Mesodermal cell (in vitro differentiated cells): ENCODE measurements around the gene PYCR2. TPM values are rescaled to one million over a fixed set of nuclear protein-coding genes. Genes with fewer than 3 reads are reported as not detected.
A peak's percentile ranks its signal among the peaks of the same experiment; 100 is the strongest.
"Not testable (repeated sequence)": the region's sequence is repeated elsewhere in the genome, so short reads cannot be mapped to it uniquely, and the experiment has no call there.

Experiments used
- H3K27ac ChIP-seq: 2 replicates; pipeline ENCODE4 v1.7.0; 2013; ENCODE audit warnings: mild to moderate bottlenecking, low read depth, low read length, moderate library complexity; ENCODE audit not compliant: severe bottlenecking
- H3K36me3 ChIP-seq: 2 replicates; pipeline ENCODE4 v1.7.1; 2013; ENCODE audit warnings: mild to moderate bottlenecking, low read length, moderate library complexity; ENCODE audit not compliant: control insufficient read depth, insufficient read depth
- H3K4me1 ChIP-seq: one replicate; pipeline ENCODE4 v1.7.1; 2013; ENCODE audit warnings: mild to moderate bottlenecking, low read length; ENCODE audit not compliant: insufficient read depth, control insufficient read depth, poor library complexity, severe bottlenecking
- H3K4me3 ChIP-seq: 2 replicates; pipeline ENCODE4 v1.7.0; 2013; ENCODE audit warnings: low read length, control low read depth, mild to moderate bottlenecking; ENCODE audit not compliant: insufficient read depth, poor library complexity, severe bottlenecking; ENCODE audit errors: extremely low read depth
- H3K9me3 ChIP-seq: 2 replicates; pipeline ENCODE4 v1.7.1; 2013; ENCODE audit warnings: mild to moderate bottlenecking, low read length, moderate library complexity; ENCODE audit not compliant: control insufficient read depth
- WGBS, 2 experiments: methylation state at CpG; one replicate each; pipeline ENCODE4 v1.1.5; 2013; ENCODE audit warnings: missing lambda C conversion rate in 2 of 2; ENCODE audit not compliant: insufficient coverage in 2 of 2; 5-methylcytosine and 5-hydroxymethylcytosine counted together
- polyA plus RNA-seq, 2 experiments: library from polyadenylated mRNA; stranded (reverse); fragments of 50-300 nt; gene quantifications; one replicate each; pipeline ENCODE4 v1.2.3, GENCODE V29; 2013

Gene PYCR2
- polyA plus RNA-seq (2013, experiment 1 of 2) = 45.0 TPM
- 37.3 TPM for polyA plus RNA-seq (2013, experiment 2 of 2)

DNA sequence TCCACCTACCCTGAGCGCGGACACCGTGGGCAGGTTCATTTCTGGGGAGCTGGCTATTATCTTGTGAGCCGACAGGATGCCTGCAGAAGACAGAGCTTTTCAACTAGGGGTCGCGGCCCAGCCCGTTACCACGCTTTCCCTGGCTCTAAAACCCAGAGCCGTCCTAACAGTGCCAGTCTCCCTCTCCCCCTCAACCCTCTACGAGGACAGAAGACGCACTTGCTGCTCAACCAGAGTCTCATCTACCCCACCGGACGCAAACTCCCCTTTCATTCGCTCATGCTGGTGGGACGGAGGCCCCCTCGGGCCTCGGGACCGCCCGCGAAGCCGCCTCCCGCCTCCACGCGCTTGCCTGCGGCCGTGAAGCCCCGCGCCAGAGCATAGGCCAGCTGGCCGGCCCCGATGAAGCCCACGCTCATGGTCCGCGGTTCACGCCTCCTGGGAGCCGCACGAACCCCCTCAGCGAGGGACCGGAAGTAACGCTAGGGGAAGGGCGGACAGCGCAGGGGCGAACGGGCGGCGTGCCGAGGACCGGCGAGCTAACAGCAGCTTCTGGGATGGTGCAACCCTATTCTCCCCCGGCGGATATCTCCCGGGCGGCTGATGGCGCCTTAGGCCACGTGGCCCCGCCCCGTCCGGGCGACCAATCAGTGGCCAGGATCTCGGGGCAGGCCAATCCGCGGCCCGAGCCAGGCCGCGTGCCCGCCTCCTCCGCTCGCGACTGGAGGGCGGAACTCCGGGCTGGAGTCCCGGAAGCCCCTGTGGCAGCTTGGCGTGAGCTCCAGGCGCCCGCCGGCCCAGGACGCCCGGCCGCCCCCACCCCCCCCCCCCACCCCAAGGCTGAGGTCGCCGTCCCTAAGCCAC, at the start of gene PYCR2:
Gene PYCR2 (minus strand): TSS at position 559 of the 864 bp plus-strand sequence. CDS start 140 bp downstream, at position 419.
- 0% methylated on average over 53 to 57 of the region's 80 CpGs for WGBS, 2 experiments

DNA sequence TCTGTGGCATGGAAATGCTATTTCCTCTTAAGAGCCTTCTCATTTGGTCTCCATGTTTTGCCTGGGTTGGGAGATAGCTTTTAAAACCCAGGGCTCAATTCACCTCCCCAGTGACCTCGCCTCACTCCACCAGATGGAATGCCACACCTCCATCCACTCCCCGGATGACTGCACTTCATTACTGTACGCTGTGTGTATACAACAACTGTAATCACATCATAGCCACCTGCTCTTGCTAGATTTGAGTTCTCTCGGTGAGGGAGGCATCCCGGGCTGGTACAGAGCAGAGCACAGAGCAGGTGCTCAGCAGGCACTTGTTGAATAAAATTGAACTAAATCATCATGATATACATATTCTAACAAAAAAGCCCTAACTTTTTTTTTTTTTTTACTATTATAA, 49.1 kb upstream of the PYCR2 start:
- peaks cover 3% of the 10 kb centered on the region for H3K4me1 ChIP-seq
- WGBS, 2 experiments = 88 to 96% methylated on average over 4 of the region's 5 CpGs
- H3K36me3 ChIP-seq = peaks cover 6% of the 10 kb centered on the region
- H3K27ac ChIP-seq = no peak overlapping the region
- H3K9me3 ChIP-seq = no peaks in the 10 kb centered on the region
- H3K4me3 ChIP-seq = no peak overlapping the region

More for the DNA sequence above, at the start of gene PYCR2:
- H3K36me3 ChIP-seq = peaks cover 37% of the 10 kb centered on the region
- peaks cover 6% of the 10 kb centered on the region for H3K4me1 ChIP-seq
- H3K27ac ChIP-seq = peak within 1 kb of the TSS; percentile 84
- peak within 1 kb of the TSS; percentile 89 for H3K4me3 ChIP-seq
- H3K9me3 ChIP-seq = no peaks in the 10 kb centered on the region

DNA sequence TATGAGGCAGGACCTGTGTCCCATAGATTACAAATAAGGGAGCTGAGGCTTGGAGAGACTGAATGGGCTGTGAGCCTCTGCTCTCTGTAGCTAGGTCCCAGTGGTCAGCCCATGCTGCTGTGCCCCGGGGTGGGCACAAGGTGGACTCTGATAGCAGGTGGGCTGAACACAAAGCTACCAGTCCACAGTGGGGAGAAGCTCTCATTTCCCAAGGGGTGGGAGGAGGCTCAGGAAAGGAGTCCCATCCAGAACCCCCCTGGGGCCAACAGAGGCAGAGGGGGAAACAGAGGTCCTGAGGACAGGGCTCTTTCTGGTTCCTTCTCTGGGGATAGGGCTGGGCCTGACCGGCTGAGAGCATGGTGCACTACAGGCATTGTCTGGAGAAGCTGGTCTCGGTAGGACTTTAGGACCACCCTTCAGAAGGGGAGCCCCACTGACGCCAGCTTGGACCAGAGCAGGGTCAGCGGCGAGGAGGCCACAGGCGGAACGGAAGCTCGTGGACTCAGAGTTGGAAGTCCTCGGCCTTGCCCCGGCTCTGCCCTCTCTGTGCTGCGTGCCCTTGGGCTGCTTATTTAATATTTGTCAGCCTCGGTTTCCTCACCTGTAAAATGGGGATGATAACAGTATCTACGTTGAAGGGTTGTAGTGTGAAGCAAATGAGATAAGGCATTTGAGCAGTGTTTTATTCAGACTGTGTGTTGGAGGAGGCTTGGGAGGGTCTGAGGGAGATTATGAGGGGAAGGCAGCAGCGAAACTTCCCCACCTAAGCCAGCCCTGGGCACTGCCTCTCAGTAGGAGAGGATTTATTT, 48.5 kb upstream of the PYCR2 start:
- Histone ChIP-seq H3K9me3 (no peaks in the 10 kb centered on the region), H3K4me1 (peaks cover 3% of the 10 kb centered on the region), H3K27ac (no peak overlapping the region), H3K36me3 (peaks cover under 1% of the 10 kb centered on the region), H3K4me3 (no peak overlapping the region)
- 96 to 98% methylated on average over 11 to 14 of the region's 15 CpGs for WGBS, 2 experiments

DNA sequence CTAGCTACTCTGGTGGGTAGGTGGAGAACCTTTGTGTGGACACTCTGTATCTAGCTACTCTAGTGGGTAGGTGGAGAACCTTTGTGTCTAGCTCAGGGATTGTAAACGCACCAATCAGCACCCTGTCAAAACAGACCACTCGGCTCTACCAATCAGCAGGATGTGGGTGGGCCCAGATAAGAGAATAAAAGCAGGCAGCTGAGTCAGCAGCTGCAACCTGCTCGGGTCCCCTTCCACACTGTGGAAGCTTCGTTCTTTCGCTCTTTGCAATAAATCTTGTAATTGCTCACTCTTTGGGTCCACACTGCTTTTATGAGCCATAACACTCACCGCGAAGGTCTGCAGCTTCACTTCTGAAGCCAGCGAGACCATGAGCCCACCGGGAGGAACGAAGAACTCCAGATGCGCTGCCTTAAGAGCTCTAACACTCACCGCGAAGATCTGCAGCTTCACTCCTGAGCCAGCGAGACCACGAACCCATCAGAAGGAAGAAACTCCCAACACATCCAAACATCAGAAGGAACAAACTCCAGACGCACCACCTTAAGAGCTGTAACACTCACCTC, 46.6 kb upstream of the PYCR2 start:
- H3K4me1 ChIP-seq, H3K36me3 ChIP-seq, H3K27ac ChIP-seq, H3K4me3 ChIP-seq, H3K9me3 ChIP-seq: not testable (repeated sequence)
- whole genome bisulfite sequencing, 2 experiments = 93 to 99% methylated on average over 14 to 16 of the region's 16 CpGs

DNA sequence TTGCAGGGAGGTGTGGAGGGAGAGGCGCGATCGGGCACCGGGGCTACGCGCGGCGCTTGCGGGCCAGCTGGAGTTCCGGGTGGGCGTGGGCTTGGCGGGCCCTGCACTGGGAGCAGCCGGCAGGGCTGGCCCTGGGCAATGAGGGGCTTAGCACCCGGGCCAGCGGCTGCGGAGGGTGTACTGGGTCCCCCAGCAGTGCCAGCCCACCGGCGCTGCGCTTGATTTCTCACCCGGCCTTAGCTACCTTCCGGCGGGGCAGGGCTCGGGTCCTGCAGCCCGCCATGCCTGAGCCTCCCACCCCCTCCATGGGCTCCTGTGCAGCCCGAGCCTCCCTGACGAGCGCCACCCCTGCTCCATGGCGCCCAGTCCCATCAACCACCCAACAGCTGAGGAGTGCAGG, 45.7 kb upstream of the PYCR2 start:
- 93 to 96% methylated on average over 17 to 20 of the region's 28 CpGs for WGBS, 2 experiments
- H3K36me3 ChIP-seq, H3K4me1 ChIP-seq, H3K27ac ChIP-seq, H3K9me3 ChIP-seq, H3K4me3 ChIP-seq: not testable (repeated sequence)

DNA sequence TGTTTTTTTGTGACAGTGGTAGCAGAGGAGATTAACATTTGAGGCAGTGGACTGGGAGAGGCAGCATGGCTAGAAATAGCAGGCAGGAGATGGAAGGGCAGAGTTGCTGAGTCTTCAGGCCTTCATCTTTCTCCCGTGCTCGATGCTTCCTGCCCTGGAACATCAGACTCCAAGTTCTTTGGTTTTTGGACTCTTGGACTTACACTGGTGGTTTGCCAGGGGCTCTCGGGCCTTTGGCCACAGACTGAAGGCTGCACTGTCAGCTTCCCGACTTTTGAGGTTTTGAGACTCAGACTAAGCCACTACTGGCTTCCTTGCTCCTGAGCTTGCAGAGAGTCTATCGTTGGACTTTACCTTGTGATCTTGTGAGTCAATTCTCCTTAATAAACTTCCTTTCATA, 41.2 kb upstream of the PYCR2 start:
- Histone ChIP-seq H3K4me1 (peaks cover 3% of the 10 kb centered on the region), H3K27ac (no peak overlapping the region), H3K4me3 (no peak overlapping the region), H3K9me3 (no peaks in the 10 kb centered on the region), H3K36me3 (no peaks in the 10 kb centered on the region)
- 89 to 93% methylated on average over 5 of the region's 5 CpGs for WGBS, 2 experiments

DNA sequence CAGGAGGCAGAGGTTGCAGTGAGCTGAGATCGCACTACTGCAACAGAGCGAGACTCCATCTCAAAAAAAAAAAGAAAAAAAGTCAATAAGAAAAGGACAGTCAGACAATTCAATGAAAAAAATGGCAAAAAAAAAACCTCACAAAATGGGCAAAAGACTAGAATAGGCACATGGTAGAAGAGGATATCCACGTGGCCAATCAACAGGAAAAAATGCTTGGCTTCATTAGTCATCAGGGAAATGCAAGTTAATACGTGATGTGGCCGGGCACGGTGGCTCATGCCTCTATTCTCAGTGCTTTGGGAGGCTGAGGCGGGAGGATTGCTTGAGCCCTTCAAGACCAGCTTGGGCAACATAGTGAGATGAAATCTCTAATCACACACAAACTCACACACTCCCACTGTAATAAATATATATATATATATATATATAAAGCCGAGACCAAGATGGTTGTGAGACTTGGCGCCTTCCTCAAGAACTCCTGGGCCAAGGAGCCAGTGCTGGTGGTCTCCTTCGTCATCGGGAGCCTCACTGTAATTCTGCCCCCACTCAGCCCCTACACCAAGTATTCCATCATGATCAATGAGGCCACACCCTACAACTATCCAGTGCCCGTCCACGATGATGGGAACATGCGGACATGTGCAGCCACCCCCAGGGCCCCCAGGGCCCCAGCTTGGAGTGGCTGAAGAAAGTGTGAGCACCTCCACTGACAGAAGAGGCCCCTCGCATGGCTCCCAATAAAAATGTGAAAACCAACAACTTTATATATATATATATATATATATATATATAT, 39.9 kb upstream of the PYCR2 start:
- Histone ChIP-seq H3K27ac (no peak overlapping the region), H3K9me3 (no peaks in the 10 kb centered on the region), H3K36me3 (no peaks in the 10 kb centered on the region), H3K4me3 (no peak overlapping the region), H3K4me1 (peaks cover under 1% of the 10 kb centered on the region)
- WGBS, 2 experiments = 73 to 83% methylated on average over 4 to 5 of the region's 15 CpGs

DNA sequence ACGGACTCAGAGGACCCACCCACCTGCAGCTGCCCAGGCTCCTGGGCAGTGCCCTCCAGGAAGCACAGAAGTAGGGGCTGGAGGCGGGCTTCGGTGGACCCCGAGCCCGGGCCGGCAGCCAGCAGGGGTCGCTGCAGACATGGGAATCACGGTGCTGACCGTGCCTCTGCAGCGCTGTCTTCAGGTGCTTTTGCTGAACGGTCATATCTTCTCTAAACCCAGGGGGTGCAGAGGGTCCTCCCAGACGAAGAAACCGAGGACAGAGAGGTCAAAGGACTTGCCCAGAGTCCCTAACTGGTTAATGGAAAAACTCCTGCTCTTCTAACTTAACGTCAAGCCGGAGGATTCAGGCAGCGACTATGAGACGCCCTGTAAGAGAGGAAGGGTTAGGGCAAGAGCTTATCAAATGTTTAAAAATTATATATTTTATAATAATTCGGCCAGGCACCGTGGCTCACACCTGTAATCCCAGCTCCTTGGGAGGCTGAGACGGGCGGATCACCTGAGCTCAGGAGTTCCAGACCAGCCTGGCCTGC, 38.5 kb upstream of the PYCR2 start:
- no peak overlapping the region for H3K27ac ChIP-seq
- H3K4me3 ChIP-seq = no peak overlapping the region
- H3K36me3 ChIP-seq = no peaks in the 10 kb centered on the region
- 15 to 28% methylated on average over 12 to 15 of the region's 21 CpGs for WGBS, 2 experiments
- H3K4me1 ChIP-seq = no peaks in the 10 kb centered on the region
- no peaks in the 10 kb centered on the region for H3K9me3 ChIP-seq

DNA sequence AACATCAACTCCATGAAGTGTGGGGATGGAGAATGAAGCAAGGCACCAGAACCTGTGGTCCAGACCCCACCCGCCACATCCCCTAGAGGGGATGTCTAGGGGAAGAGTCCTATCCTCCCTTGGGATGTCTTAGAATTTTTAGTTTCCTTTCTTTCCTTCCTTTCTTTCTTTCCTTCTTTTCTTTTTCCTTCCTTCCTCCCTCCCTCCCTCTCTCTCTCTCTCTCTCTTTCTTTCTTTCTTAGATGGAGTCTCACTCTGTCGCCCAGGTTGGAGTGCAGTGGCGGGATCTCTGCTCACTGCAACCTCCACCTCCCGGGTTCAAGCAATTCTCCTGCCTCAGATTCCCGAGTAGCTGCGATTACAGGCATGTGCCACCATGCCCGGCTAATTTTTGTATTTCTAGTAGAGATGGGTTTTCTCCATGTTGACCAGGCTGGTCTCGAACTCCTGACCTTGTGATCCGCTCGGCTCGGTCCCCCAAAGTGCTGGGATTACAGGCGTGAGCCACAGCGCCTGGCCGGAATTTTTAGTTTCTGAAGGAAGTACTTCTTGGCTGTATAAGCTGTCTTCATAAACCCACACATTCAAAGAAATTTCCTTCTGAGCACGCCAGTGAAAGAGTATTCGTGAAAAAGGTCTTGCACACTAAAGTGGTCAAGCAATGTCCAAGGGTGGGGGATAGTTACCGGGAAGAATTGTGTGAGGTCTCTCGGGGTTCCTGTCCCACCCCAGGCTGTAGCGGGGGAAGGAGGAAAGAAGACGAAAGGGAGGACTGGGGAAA, 37.8 kb upstream of the PYCR2 start:
- Histone ChIP-seq H3K4me1 (no peaks in the 10 kb centered on the region), H3K9me3 (no peaks in the 10 kb centered on the region), H3K27ac (no peak overlapping the region), H3K36me3 (no peaks in the 10 kb centered on the region), H3K4me3 (no peak overlapping the region)
- WGBS, 2 experiments = 82 to 87% methylated on average over 8 to 14 of the region's 20 CpGs
